Parathyroid adenoma (tissue), 2 donors: ENCODE measurements around the gene STX2.
A peak's percentile ranks its signal among the peaks of the same experiment; 100 is the strongest.
"Not testable (repeated sequence)": the region's sequence is repeated elsewhere in the genome, so short reads cannot be mapped to it uniquely, and the experiment has no call there.

ENCODE experiments used
- H2AFZ ChIP-seq: fragments of 300-600 bp; sonication (generic); one replicate; pipeline ENCODE4 v1.7.0; 2017; ENCODE audit warnings: antibody characterized with exemption, mild to moderate bottlenecking
- H3K27ac ChIP-seq: fragments of 300-600 bp; sonication (generic); one replicate; pipeline ENCODE4 v1.7.0; 2017
- H3K27me3 ChIP-seq: fragments of 300-600 bp; sonication (generic); one replicate; pipeline ENCODE4 v1.7.0; 2017; ENCODE audit warnings: low read length; ENCODE audit not compliant: control insufficient read depth, insufficient read depth
- H3K36me3 ChIP-seq: fragments of 300-600 bp; sonication (generic); one replicate; pipeline ENCODE4 v1.7.0; 2017; ENCODE audit warnings: low read length; ENCODE audit not compliant: control insufficient read depth, insufficient read depth
- H3K4me1 ChIP-seq: fragments of 300-600 bp; sonication (generic); one replicate; pipeline ENCODE4 v1.7.0; 2017; ENCODE audit warnings: control low read depth
- H3K4me2 ChIP-seq: fragments of 300-600 bp; sonication (generic); one replicate; pipeline ENCODE4 v1.7.0; 2017; ENCODE audit warnings: low read length
- H3K4me3 ChIP-seq: fragments of 300-600 bp; sonication (generic); one replicate; pipeline ENCODE4 v1.7.0; 2017; ENCODE audit warnings: low read depth, low read length
- H3K79me2 ChIP-seq: fragments of 300-600 bp; sonication (generic); one replicate; pipeline ENCODE4 v1.7.0; 2017; ENCODE audit warnings: control low read depth
- H3K9ac ChIP-seq: fragments of 300-600 bp; sonication (generic); one replicate; pipeline ENCODE4 v1.7.0; 2017; ENCODE audit warnings: mild to moderate bottlenecking
- H3K9me3 ChIP-seq: fragments of 300-600 bp; sonication (generic); one replicate; pipeline ENCODE4 v1.7.0; 2017; ENCODE audit warnings: low read length; ENCODE audit not compliant: control insufficient read depth
- TF ChIP-seq, protein P1 (sequence below): fragments of 300-600 bp; sonication (generic); IDR thresholded peaks from one replicate; pipeline ENCODE4 v1.7.0; 2017; ENCODE audit warnings: antibody characterized with exemption, mild to moderate bottlenecking
- donor health status: primary hyperparathyroidism.

Gene STX2

DNA sequence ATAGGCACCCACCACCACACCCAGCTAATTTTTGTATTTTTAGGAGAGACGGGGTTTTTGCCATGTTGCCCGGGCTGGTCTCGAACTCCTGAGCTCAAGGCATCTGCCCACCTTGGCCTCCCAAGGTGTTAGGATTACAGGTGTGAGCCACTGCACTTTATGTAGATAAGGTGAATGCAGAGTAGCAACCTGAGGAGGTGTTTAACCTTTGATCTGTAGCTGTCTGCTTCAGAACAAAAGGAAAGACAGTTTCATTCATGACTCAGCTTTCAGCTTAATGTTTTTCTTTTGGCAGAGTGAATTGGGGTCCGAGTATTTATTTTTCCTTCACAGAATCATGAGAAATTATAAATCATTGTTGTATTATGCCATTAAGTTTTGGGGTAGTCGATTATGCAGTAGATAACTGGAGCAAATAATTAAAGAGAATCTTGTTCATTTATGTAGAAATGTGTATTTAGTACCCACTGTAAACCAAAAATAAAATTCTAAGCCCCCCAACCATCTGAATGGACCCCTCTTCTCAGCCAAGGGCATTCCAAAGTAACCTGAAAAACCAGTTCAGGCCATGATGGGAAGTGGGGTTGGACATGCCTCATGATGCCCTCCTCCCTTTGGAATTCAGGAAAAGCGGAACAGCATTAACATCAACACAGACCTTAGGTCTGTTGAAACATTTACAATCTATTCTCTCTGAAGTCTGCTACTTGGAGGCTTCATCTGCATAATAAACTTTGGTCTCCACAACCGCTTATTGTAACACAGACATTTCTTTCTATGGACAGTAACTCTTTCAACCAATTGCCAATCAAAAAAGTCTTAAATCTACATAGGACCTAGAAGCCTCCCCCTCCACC is 10.7 kb upstream of the STX2 start:
- no peaks in the 10 kb centered on the region for H3K9me3 ChIP-seq
- no peaks in the 10 kb centered on the region for H3K79me2 ChIP-seq
- TF ChIP-seq, protein P1, sequence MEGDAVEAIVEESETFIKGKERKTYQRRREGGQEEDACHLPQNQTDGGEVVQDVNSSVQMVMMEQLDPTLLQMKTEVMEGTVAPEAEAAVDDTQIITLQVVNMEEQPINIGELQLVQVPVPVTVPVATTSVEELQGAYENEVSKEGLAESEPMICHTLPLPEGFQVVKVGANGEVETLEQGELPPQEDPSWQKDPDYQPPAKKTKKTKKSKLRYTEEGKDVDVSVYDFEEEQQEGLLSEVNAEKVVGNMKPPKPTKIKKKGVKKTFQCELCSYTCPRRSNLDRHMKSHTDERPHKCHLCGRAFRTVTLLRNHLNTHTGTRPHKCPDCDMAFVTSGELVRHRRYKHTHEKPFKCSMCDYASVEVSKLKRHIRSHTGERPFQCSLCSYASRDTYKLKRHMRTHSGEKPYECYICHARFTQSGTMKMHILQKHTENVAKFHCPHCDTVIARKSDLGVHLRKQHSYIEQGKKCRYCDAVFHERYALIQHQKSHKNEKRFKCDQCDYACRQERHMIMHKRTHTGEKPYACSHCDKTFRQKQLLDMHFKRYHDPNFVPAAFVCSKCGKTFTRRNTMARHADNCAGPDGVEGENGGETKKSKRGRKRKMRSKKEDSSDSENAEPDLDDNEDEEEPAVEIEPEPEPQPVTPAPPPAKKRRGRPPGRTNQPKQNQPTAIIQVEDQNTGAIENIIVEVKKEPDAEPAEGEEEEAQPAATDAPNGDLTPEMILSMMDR: no peak
- H3K4me3 ChIP-seq: no peak overlapping the region
- no peaks in the 10 kb centered on the region for H3K27me3 ChIP-seq
- H2AFZ ChIP-seq: peak overlapping the region; percentile 52
- peak overlapping the region; percentile 39 for H3K27ac ChIP-seq
- H3K4me1 ChIP-seq: peaks cover 9% of the 10 kb centered on the region
- no peaks in the 10 kb centered on the region for H3K36me3 ChIP-seq
- H3K4me2 ChIP-seq: no peak overlapping the region
- no peak overlapping the region for H3K9ac ChIP-seq

DNA sequence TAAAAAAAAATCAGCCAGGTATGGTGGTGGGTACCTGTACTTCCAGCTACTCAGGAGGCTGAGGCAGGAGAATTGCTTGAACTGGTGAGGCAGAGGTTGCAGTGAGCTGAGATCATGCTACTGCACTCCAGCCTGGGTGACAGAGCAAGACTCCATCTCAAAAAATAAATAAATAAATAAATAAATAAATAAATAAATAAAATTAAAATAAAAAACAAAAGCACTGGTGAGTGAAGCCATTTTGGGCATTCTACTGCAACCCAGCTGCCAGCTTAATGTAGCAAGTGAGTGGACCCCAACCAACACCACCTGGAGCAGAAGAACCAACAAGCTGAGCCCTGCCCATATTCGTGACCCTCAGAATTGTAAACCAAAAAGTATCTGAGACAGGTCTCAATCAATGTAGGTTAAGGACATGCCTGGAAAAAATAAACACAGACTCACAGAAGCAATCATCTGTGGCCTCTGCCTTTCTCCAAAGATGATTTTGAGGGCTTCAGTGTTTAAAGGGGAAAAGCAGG is 9.8 kb upstream of the STX2 start:
- not testable (repeated sequence) for H3K9me3 ChIP-seq, H2AFZ ChIP-seq, H3K27ac ChIP-seq, H3K79me2 ChIP-seq, H3K36me3 ChIP-seq, H3K4me2 ChIP-seq, H3K4me1 ChIP-seq, H3K4me3 ChIP-seq, H3K9ac ChIP-seq, H3K27me3 ChIP-seq

DNA sequence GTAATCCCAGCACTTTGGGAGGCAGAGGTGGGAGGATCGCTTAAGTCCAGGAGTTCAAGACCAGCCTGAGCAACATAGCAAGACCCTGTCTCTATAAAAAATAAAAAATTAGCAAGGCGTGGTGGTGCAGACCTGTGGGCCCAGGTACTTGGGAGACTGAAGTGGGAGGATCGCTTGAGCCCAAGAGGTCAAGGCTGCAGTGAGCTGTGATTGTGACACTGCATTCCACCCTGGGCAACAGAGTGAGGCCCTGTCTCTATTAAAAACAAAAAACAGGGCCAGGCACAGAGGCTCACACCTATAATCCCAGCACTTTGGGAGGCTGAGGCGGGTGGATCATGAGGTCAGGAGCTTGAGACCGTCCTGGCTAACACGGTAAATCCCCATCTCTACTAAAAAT is 9.1 kb upstream of the STX2 start:
- not testable (repeated sequence) for H3K4me3 ChIP-seq, H3K9me3 ChIP-seq, H2AFZ ChIP-seq, H3K36me3 ChIP-seq, H3K27ac ChIP-seq, H3K9ac ChIP-seq, H3K79me2 ChIP-seq, H3K4me2 ChIP-seq, H3K4me1 ChIP-seq, H3K27me3 ChIP-seq

DNA sequence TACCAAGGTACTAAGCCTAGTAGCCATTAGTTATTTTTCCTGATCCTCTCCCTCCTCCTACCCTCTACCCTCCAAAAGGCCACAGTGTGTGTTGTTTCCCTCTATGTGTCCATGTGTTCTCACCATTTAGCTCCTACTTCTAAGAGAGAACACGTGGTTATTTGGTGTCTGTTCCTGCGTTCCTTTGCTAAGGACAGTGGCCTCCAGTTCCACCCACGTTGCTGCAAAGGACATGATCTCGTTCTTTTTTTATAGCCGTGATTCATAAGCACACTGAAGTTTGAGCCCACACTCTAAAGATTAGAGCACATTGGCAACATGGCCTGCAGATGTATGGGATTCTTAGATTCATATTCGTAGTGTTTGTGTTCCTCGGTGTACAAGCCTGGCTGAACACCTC is 8.1 kb upstream of the STX2 start:
- no peaks in the 10 kb centered on the region for H3K27me3 ChIP-seq
- H3K4me2 ChIP-seq: no peak overlapping the region
- H3K9ac ChIP-seq: no peak overlapping the region
- H3K4me1 ChIP-seq: peaks cover 9% of the 10 kb centered on the region
- H3K4me3 ChIP-seq: no peak overlapping the region
- H3K36me3 ChIP-seq: no peaks in the 10 kb centered on the region
- no peak overlapping the region for H2AFZ ChIP-seq
- TF ChIP-seq, protein P1: no peak
- H3K9me3 ChIP-seq: no peaks in the 10 kb centered on the region
- H3K79me2 ChIP-seq: no peaks in the 10 kb centered on the region
- H3K27ac ChIP-seq: no peak overlapping the region

DNA sequence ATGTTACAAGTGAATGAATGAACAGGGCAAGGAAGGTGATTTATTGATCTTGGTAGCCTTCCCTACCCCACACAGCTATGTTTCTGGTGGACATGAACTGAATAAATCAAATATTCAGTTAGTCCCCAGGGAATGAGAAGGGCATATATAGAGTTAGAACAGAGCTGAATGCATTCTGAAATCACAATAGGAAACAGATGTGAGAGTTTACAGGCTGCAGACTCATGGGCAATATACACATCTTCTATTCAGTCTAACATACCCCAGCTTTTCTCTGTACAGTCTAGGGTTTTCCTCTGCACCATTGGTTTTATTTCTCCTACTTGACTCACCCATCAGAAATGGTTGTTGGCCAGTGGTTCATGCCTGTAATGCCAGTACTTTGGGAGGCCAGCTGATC is 7.3 kb upstream of the STX2 start:
- Histone ChIP-seq H3K79me2 (no peaks in the 10 kb centered on the region), H3K27me3 (no peaks in the 10 kb centered on the region), H3K4me3 (no peak overlapping the region), H3K9ac (no peak overlapping the region), H3K4me2 (no peak overlapping the region), H3K9me3 (no peaks in the 10 kb centered on the region), H3K4me1 (peaks cover 9% of the 10 kb centered on the region), H3K27ac (no peak overlapping the region), H2AFZ (no peak overlapping the region), H3K36me3 (no peaks in the 10 kb centered on the region)
- TF ChIP-seq, protein P1: no peak
